H1 (cell line): ENCODE results near the gene SELENBP1. TPM values are rescaled to one million over a fixed set of nuclear protein-coding genes. Genes with fewer than 3 reads are reported as not detected.

ENCODE experiments used
- CTCF ChIA-PET: fragments of 300-600 bp; sonication (Branson Sonifier 250); formaldehyde crosslinking; loops from one replicate; lab custom pipeline; 2021; ENCODE audit not compliant: partially characterized antibody; lab: Charles Lee
- POLR2A ChIA-PET: fragments of 300-600 bp; sonication (Branson Sonifier 250); formaldehyde crosslinking; loops from one replicate; lab custom pipeline; 2021; ENCODE audit warnings: inconsistent platforms; ENCODE audit not compliant: partially characterized antibody; lab: Charles Lee
- DNase-seq, 2 experiments: peaks; one replicate each; pipeline versions ENCODE4 v3.0.0 to v3.0.0-alpha.2; 2010 to 2022; ENCODE audit warnings: low spot score in 2 of 2, low read depth in 1 of 2, mixed read lengths in 1 of 2
- FAIRE-seq: peaks from 2 replicates; lab custom pipeline; 2011; peaks lifted over from hg19 to GRCh38; lab: Jason Lieb, UNC
- H2AFZ ChIP-seq: 2 replicates; pipeline ENCODE4 v1.8.1; 2012; ENCODE audit warnings: low read length, inconsistent platforms
- H2AK5ac ChIP-seq: 2 replicates; pipeline ENCODE4 v1.6.1; 2013; ENCODE audit warnings: low read depth, low read length
- H2BK120ac ChIP-seq: replicated peaks from 2 replicates; pipeline ENCODE3; 2013; ENCODE audit warnings: low read depth, low read length, inconsistent platforms
- H2BK12ac ChIP-seq: 2 replicates; pipeline ENCODE4 v1.6.1; 2013; ENCODE audit warnings: low read depth, low read length
- H2BK15ac ChIP-seq: 2 replicates; pipeline ENCODE4 v1.6.1; 2013; ENCODE audit warnings: low read length
- H2BK20ac ChIP-seq: 2 replicates; pipeline ENCODE4 v1.6.1; 2013; ENCODE audit warnings: low read length
- H2BK5ac ChIP-seq: 2 replicates; pipeline ENCODE4 v1.6.1; 2013; ENCODE audit warnings: low read depth, low read length
- H3K14ac ChIP-seq: 2 replicates; pipeline ENCODE4 v1.6.1; 2013; ENCODE audit warnings: inconsistent platforms; ENCODE audit not compliant: insufficient read length
- H3K18ac ChIP-seq: 2 replicates; pipeline ENCODE4 v1.6.1; 2013; ENCODE audit warnings: low read length; ENCODE audit errors: extremely low read depth
- H3K23ac ChIP-seq: 2 replicates; pipeline ENCODE4 v1.6.1; 2013; ENCODE audit warnings: inconsistent platforms; ENCODE audit not compliant: insufficient read length
- H3K23me2 ChIP-seq: 2 replicates; pipeline ENCODE4 v1.6.1; 2013; ENCODE audit warnings: low read depth, low read length
- H3K27ac ChIP-seq: 2 replicates; pipeline ENCODE4 v1.6.1; 2011; ENCODE audit warnings: low read depth, low read length, inconsistent platforms
- H3K27me3 ChIP-seq, 4 experiments: replicated peaks in 1 of 4; 1 replicate in 1 of 4; 2 replicates in 3 of 4; pipeline versions ENCODE4 v1.6.1 to v1.8.1; 2011 to 2013; ENCODE audit warnings: low read length in 3 of 4, mild to moderate bottlenecking in 3 of 4, inconsistent platforms in 2 of 4, mixed read lengths in 2 of 4, moderate library complexity in 1 of 4; ENCODE audit not compliant: control insufficient read depth in 3 of 4, insufficient read depth in 3 of 4; ENCODE audit errors: extremely low read depth in 1 of 4
- H3K36me3 ChIP-seq, 4 experiments: 2 replicates each; pipeline versions ENCODE4 v1.6.1 to v1.8.1; 2011 to 2013; ENCODE audit warnings: mild to moderate bottlenecking in 4 of 4, low read length in 3 of 4, moderate library complexity in 2 of 4, control low read depth in 1 of 4, inconsistent platforms in 1 of 4; ENCODE audit not compliant: insufficient read depth in 4 of 4, control insufficient read depth in 2 of 4
- H3K4ac ChIP-seq: replicated peaks from 2 replicates; pipeline ENCODE3; 2013; ENCODE audit warnings: low read length, low read depth, mixed read lengths, inconsistent platforms; ENCODE audit not compliant: insufficient read length
- H3K4me1 ChIP-seq, 4 experiments: replicated peaks in 1 of 4; 1 replicate in 1 of 4; 2 replicates in 3 of 4; pipeline versions ENCODE4 v1.6.1 to v1.8.1; 2011 to 2013; ENCODE audit warnings: low read length in 3 of 4, inconsistent platforms in 2 of 4, mixed read lengths in 1 of 4; ENCODE audit not compliant: insufficient read depth in 4 of 4, control insufficient read depth in 3 of 4
- H3K4me2 ChIP-seq, 2 experiments: 2 replicates each; pipeline versions ENCODE4 v1.6.1 to v1.8.1; 2011 to 2013; ENCODE audit warnings: low read depth in 2 of 2, low read length in 2 of 2, control low read depth in 1 of 2, inconsistent platforms in 1 of 2, mild to moderate bottlenecking in 1 of 2; ENCODE audit not compliant: insufficient read depth in 1 of 2
- H3K4me3 ChIP-seq, 4 experiments: fragments of 200-600, 300-600 bp in 1 of 4; sonication (generic), shearing (Covaris generic), sonication (Bioruptor Twin) in 1 of 4; 2 replicates each; pipeline versions ENCODE4 v1.5.1 to v1.8.1; 2011 to 2016; ENCODE audit warnings: low read length in 4 of 4, low read depth in 3 of 4, control low read depth in 2 of 4, inconsistent platforms in 2 of 4, mild to moderate bottlenecking in 2 of 4, mixed read lengths in 1 of 4, moderate library complexity in 1 of 4; ENCODE audit not compliant: insufficient read depth in 2 of 4; ENCODE audit errors: extremely low read depth in 1 of 4
- H3K56ac ChIP-seq: replicated peaks from 2 replicates; pipeline ENCODE3; 2013; ENCODE audit warnings: low read depth, mild to moderate bottlenecking, mixed read lengths, low read length, inconsistent platforms; ENCODE audit not compliant: insufficient read length
- H3K79me1 ChIP-seq: 2 replicates; pipeline ENCODE4 v1.6.1; 2013; ENCODE audit warnings: low read depth, low read length, control low read depth
- H3K79me2 ChIP-seq, 2 experiments: 2 replicates each; pipeline versions ENCODE4 v1.6.1 to v1.8.1; 2012 to 2013; ENCODE audit warnings: low read length in 2 of 2, mild to moderate bottlenecking in 2 of 2, inconsistent platforms in 1 of 2; ENCODE audit not compliant: insufficient read depth in 2 of 2, control insufficient read depth in 1 of 2
- H3K9ac ChIP-seq, 4 experiments: replicated peaks in 1 of 4; 1 replicate in 1 of 4; 2 replicates in 3 of 4; pipeline versions ENCODE4 v1.6.1 to v1.8.1; 2011 to 2013; ENCODE audit warnings: low read depth in 3 of 4, low read length in 3 of 4, control low read depth in 2 of 4, mild to moderate bottlenecking in 2 of 4, moderate library complexity in 2 of 4, inconsistent platforms in 1 of 4; ENCODE audit errors: extremely low read depth in 1 of 4
- H3K9me3 ChIP-seq, 2 experiments: 2 replicates each; pipeline versions ENCODE4 v1.6.1 to v1.8.1; 2012 to 2013; ENCODE audit warnings: mild to moderate bottlenecking in 2 of 2, moderate library complexity in 2 of 2, control low read depth in 1 of 2, inconsistent platforms in 1 of 2, low read depth in 1 of 2, low read length in 1 of 2, mixed read lengths in 1 of 2; ENCODE audit not compliant: insufficient read depth in 2 of 2
- H4K20me1 ChIP-seq, 2 experiments: replicated peaks in 1 of 2; 2 replicates each; pipeline versions ENCODE3 to v1.8.1; 2011 to 2013; ENCODE audit warnings: inconsistent platforms in 2 of 2, low read length in 2 of 2, mild to moderate bottlenecking in 1 of 2; ENCODE audit not compliant: insufficient read depth in 2 of 2, control insufficient read depth in 1 of 2
- H4K5ac ChIP-seq: 2 replicates; pipeline ENCODE4 v1.6.1; 2013; ENCODE audit warnings: low read length, low read depth, mixed read lengths, inconsistent platforms; ENCODE audit not compliant: insufficient read length
- H4K8ac ChIP-seq: 2 replicates; pipeline ENCODE4 v1.8.0; 2013; ENCODE audit warnings: mild to moderate bottlenecking, moderate library complexity, low read length, inconsistent platforms; ENCODE audit not compliant: insufficient read depth; ENCODE audit errors: extremely low read depth
- H4K91ac ChIP-seq: replicated peaks from 2 replicates; pipeline ENCODE3; 2013; ENCODE audit warnings: low read length, mixed read lengths, inconsistent platforms; ENCODE audit not compliant: insufficient read length
- BCL11A ChIP-seq, 2 experiments: IDR thresholded peaks; one replicate each; pipeline ENCODE4 v1.6.1; 2011; ENCODE audit warnings: low read depth in 2 of 2, low read length in 2 of 2, mild to moderate bottlenecking in 2 of 2
- EP300 ChIP-seq, 2 experiments: IDR thresholded peaks; 1 replicate in 1 of 2; 2 replicates in 1 of 2; pipeline ENCODE4 v1.6.1; 2011 to 2012; ENCODE audit warnings: low read depth in 2 of 2, low read length in 2 of 2, mild to moderate bottlenecking in 2 of 2, borderline replicate concordance in 1 of 2, inconsistent platforms in 1 of 2, moderate library complexity in 1 of 2
- POLR2A ChIP-seq, 2 experiments: IDR thresholded peaks; 1 replicate in 1 of 2; 2 replicates in 1 of 2; pipeline ENCODE4 v1.6.1; 2011; ENCODE audit warnings: low read depth in 2 of 2, low read length in 2 of 2, mild to moderate bottlenecking in 2 of 2; ENCODE audit errors: control extremely low read depth in 1 of 2
- POLR2AphosphoS5 ChIP-seq: IDR thresholded peaks from 2 replicates; pipeline ENCODE4 v1.6.1; 2011; ENCODE audit warnings: low read depth, low read length
- SIX5 ChIP-seq: IDR thresholded peaks from 2 replicates; pipeline ENCODE4 v1.6.1; 2011; ENCODE audit warnings: mild to moderate bottlenecking, low read depth, low read length
- SP1 ChIP-seq: IDR thresholded peaks from 2 replicates; pipeline ENCODE4 v1.6.1; 2011; ENCODE audit warnings: low read depth, low read length
- SUZ12 ChIP-seq: fragments of 200-600 bp; sonication (generic); IDR thresholded peaks from 2 replicates; pipeline ENCODE4 v1.6.1; 2012; ENCODE audit warnings: mild to moderate bottlenecking, inconsistent platforms, low read length, moderate library complexity, mixed read lengths
- TEAD4 ChIP-seq: IDR thresholded peaks from 2 replicates; pipeline ENCODE4 v1.6.1; 2012; ENCODE audit warnings: low read depth, low read length, inconsistent platforms, mixed read lengths
- WGBS, 2 experiments: shearing (Covaris generic) in 1 of 2; methylation state at CpG; one replicate each; pipeline versions ENCODE4 v1.1.6 to v1.1.7; 2013 to 2015; ENCODE audit warnings: low lambda C conversion rate in 2 of 2, mixed read lengths in 2 of 2, inconsistent platforms in 1 of 2, low coverage in 1 of 2, missing lambda C conversion rate in 1 of 2; ENCODE audit not compliant: insufficient replicate concordance in 2 of 2, insufficient coverage in 1 of 2, insufficient read length in 1 of 2; ENCODE audit errors: extremely low coverage in 1 of 2, missing lambda C conversion rate in 1 of 2; 5-methylcytosine and 5-hydroxymethylcytosine counted together
- polyA plus RNA-seq, 7 experiments: library from polyadenylated mRNA; depleted of rRNA in 3 of 7; stranded (reverse) in 5 of 7; unstranded in 2 of 7; fragments of >200 nt in 5 of 7; fragments of 200-250 nt in 2 of 7; gene quantifications; 1 replicate in 5 of 7; 2 replicates in 1 of 7; 4 replicates in 1 of 7; pipeline versions ENCODE4 v1.2.1 to v1.2.3, GENCODE V29; 2011 to 2013; ENCODE audit warnings: missing spikeins in 2 of 7, mixed read lengths in 2 of 7
- total RNA-seq: library from RNA; stranded (reverse); fragmentation: NEBNext Ultra II Directional; extraction: Animal tissue kit (Norgen Biotek cat#: 25700); gene quantifications from 2 replicates; pipeline ENCODE4 v1.2.1, GENCODE V29; 2021
- TF ChIP-seq, protein P1 (sequence below): IDR thresholded peaks from 2 replicates; pipeline ENCODE4 v1.6.1; 2012; ENCODE audit warnings: inconsistent platforms

The SELENBP1 gene
- total and polyA plus RNA-seq, 2 of the 8 experiments (the other 6 are each of a cell fraction or from before 2014, with no cell fraction given), result 20.0 to 32.4 TPM

DNA sequence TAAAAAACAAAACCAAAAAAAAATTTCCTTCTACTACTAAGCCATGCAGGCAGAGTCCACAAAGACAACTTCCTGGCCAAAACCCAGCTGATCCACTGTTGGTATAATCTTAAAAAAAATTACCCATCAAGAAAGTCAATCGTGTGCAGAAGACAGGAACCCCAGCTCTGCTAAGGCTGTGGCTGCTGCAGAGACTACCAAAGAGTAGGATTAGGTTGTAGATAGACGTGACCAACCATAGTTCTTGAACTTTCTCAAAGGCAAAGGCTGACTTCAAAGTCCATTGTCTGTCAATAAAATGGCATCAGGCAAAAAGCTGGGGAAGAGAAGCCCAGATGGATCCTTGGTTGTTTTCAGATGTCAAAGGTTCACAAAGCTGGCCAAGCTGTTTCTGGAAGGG, 30.3 kb upstream of the SELENBP1 start:
- H3K27me3 ChIP-seq, result no peaks in the 10 kb centered on the region
- DNase-seq (no peak), FAIRE-seq (no peak)
- TF ChIP-seq, protein P1, sequence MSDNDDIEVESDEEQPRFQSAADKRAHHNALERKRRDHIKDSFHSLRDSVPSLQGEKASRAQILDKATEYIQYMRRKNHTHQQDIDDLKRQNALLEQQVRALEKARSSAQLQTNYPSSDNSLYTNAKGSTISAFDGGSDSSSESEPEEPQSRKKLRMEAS, result no peak
- TF ChIP-seq POLR2AphosphoS5 (peak; percentile 39), BCL11A (IDR thresholded peaks at IDR 0.05; ENCODE audit: low read depth in 2 of 2, low read length in 2 of 2) (no peak), POLR2A (IDR thresholded peaks at IDR 0.05; ENCODE audit: control extremely low read depth in 1 of 2, low read depth in 2 of 2, low read length in 2 of 2) (peak in 1 of 2 experiments; percentile 9; a peak in 1 of 3 replicates), TEAD4 (no peak), SP1 (no peak), SIX5 (no peak), EP300 (IDR thresholded peaks at IDR 0.05; ENCODE audit: borderline replicate concordance in 1 of 2, low read depth in 2 of 2, low read length in 2 of 2) (no peak), SUZ12 (no peak)
- no peak overlapping the region for H4K91ac ChIP-seq
- ChIA-PET POLR2A (interaction anchor here (0.6 to 5.1 kb wide), 7 partner anchors 10 to 158 kb away, joined by 3 to 42 read pairs (median 3); no protein-coding TSS in a partner anchor), CTCF (interaction anchor here (1.7 kb wide), 1 partner anchor 102 kb away, joined by 9 read pairs; no protein-coding TSS in a partner anchor)
- peaks cover 9 to 15% of the 10 kb centered on the region in 2 experiments; a peak in 3 of 4 replicates for H3K79me2 ChIP-seq
- no peak overlapping the region for H4K5ac ChIP-seq
- no peak overlapping the region for H3K27ac ChIP-seq
- 0 out of 2 replicates have a peak, but pooled peaks cover 3% of the 10 kb centered on the region for H3K23me2 ChIP-seq
- no peak overlapping the region for H2BK12ac ChIP-seq
- H3K9ac ChIP-seq, result no peak overlapping the region
- H3K36me3 ChIP-seq, result peaks cover 33 to 64% (median 51%) of the 10 kb centered on the region in 4 experiments
- H2BK120ac ChIP-seq, result no peak overlapping the region
- H3K56ac ChIP-seq, result no peak overlapping the region
- no peak overlapping the region for H3K14ac ChIP-seq
- WGBS, 2 experiments, result 82% methylated on average over 2 of the region's 2 CpGs; no CpG with 5 or more reads in 1 of the 2 experiments
- no peak overlapping the region for H3K4me2 ChIP-seq
- no peak overlapping the region for H3K4ac ChIP-seq
- H3K23ac ChIP-seq, result no peak overlapping the region
- no peaks in the 10 kb centered on the region for H3K9me3 ChIP-seq
- no peak overlapping the region for H3K18ac ChIP-seq
- no peak overlapping the region for H2BK5ac ChIP-seq
- no peak overlapping the region for H2AFZ ChIP-seq
- H4K8ac ChIP-seq, result no peak overlapping the region
- no peak overlapping the region for H2BK20ac ChIP-seq
- H2AK5ac ChIP-seq, result no peak overlapping the region
- H3K4me1 ChIP-seq, result peaks cover 0 to 4% (median under 1%) of the 10 kb centered on the region in 4 experiments; a peak in 3 of 7 replicates
- no peak overlapping the region for H3K4me3 ChIP-seq
- H3K79me1 ChIP-seq, result peaks cover 11% of the 10 kb centered on the region
- H4K20me1 ChIP-seq, result peaks cover 7 to 21% of the 10 kb centered on the region in 2 experiments
- no peak overlapping the region for H2BK15ac ChIP-seq
